ENCODE results near the gene SNAPC3. TPM values are rescaled to one million over a fixed set of nuclear protein-coding genes. Genes with fewer than 3 reads are reported as not detected.

The SNAPC3 gene
- total RNA-seq, 6 donors from 2014 or later, result 20.0 to 59.8 (median 24.3) TPM

DNA sequence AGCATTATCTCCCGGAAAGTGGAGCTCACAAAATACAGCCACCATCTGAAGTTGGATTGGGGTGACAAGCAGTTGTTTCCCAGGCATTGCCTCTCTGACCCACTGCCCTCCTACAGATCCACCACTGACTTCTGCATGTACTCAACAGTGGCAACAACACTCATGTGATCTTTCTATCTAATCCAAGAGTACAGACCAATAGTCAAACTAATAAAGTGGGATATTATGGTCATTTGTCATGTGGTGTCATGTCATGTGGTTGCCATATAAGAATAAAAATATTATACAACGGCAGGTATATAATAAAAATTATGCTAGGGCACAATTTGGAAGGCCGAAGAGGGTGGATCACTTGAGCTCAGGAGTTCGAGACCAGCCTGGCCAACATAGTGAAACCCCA, 33.0 kb upstream of the SNAPC3 start:
- ATAC-seq (ENCODE audit: low FRiP score in 2 of 2), result no peak

GRCh38 chr9:15390201-15390600, 32.5 kb upstream of the SNAPC3 start:
- Histone ChIP-seq H3K36me3 (no peaks in the 10 kb centered on the region), H3K27me3 (no peaks in the 10 kb centered on the region), H3K9me3 (no peaks in the 10 kb centered on the region), H3K4me3 (no peak overlapping the region), H3K4me1 (no peaks in the 10 kb centered on the region), H3K27ac (no peak overlapping the region)
- WGBS, 2 donors, result 71 to 80% methylated on average over 2 of the region's 2 CpGs
- DNase-seq (no peak), ATAC-seq (ENCODE audit: low FRiP score in 2 of 2) (no peak)
- TF ChIP-seq CTCF (IDR thresholded peaks at IDR 0.05) (no peak), POLR2A (IDR thresholded peaks at IDR 0.05) (no peak), POLR2AphosphoS5 (IDR thresholded peaks at IDR 0.05) (no peak), EP300 (IDR thresholded peaks at IDR 0.05) (no peak)

More for the DNA sequence above, 33.0 kb upstream of the SNAPC3 start:
- no peak for DNase-seq
- Histone ChIP-seq H3K36me3 (no peaks in the 10 kb centered on the region), H3K27me3 (no peaks in the 10 kb centered on the region), H3K27ac (no peak overlapping the region), H3K4me1 (no peaks in the 10 kb centered on the region), H3K4me3 (no peak overlapping the region), H3K9me3 (no peaks in the 10 kb centered on the region)
- WGBS, 2 donors, result 91 to 92% methylated on average over 4 of the region's 4 CpGs
- TF ChIP-seq CTCF (IDR thresholded peaks at IDR 0.05) (no peak), EP300 (IDR thresholded peaks at IDR 0.05) (no peak), POLR2AphosphoS5 (IDR thresholded peaks at IDR 0.05) (no peak), POLR2A (IDR thresholded peaks at IDR 0.05) (no peak)

DNA sequence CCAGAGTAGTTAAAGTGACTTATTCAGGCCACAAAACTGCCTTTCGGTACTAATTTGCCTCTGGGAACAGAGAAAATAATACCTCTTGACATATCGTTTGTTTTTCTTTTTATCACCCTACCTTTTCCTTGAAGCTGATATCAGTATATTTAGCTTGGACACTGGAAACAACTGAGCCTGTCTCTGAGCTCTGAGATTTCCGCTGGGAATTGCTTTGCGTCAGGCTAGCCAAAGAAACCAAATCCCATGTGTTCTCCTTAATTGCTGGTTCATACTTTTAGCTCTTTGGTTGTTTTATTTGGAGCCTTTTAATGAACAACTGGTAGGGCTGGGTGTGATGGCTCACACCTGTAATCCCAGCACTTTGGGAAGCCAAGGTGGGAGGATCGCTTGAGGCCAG, 30.3 kb upstream of the SNAPC3 start:
- no peak for ATAC-seq (ENCODE audit: low FRiP score in 2 of 2)
- Histone ChIP-seq H3K9me3 (no peaks in the 10 kb centered on the region), H3K4me1 (no peaks in the 10 kb centered on the region), H3K36me3 (no peaks in the 10 kb centered on the region), H3K4me3 (no peak overlapping the region), H3K27me3 (no peaks in the 10 kb centered on the region), H3K27ac (no peak overlapping the region)
- DNase-seq, result no peak
- 80 to 86% methylated on average over 5 of the region's 5 CpGs for WGBS, 2 donors
- no peak for TF ChIP-seq EP300 (IDR thresholded peaks at IDR 0.05)
- TF ChIP-seq POLR2A (IDR thresholded peaks at IDR 0.05), result no peak
- TF ChIP-seq CTCF (IDR thresholded peaks at IDR 0.05), result no peak
- TF ChIP-seq POLR2AphosphoS5 (IDR thresholded peaks at IDR 0.05), result no peak

- Histone ChIP-seq H3K27ac (no peak overlapping the region), H3K36me3 (no peaks in the 10 kb centered on the region), H3K4me1 (no peaks in the 10 kb centered on the region), H3K27me3 (no peaks in the 10 kb centered on the region), H3K4me3 (no peak overlapping the region), H3K9me3 (peaks cover 0 to 3% (median 0%) of the 10 kb centered on the region in 4 donors)
- TF ChIP-seq POLR2A (IDR thresholded peaks at IDR 0.05) (no peak), EP300 (IDR thresholded peaks at IDR 0.05) (no peak), CTCF (IDR thresholded peaks at IDR 0.05) (no peak)
- WGBS, 2 donors, result 56 to 61% methylated on average over 5 of the region's 5 CpGs
- DNase-seq (no peak), ATAC-seq (ENCODE audit: low FRiP score in 2 of 2) (no peak)
Measured at GRCh38 chr9:15400281-15400941, 22.3 kb upstream of the SNAPC3 start.

GRCh38 chr9:15401266-15401665, 21.4 kb upstream of the SNAPC3 start:
- H3K27ac ChIP-seq, result no peak overlapping the region
- no peak for DNase-seq
- no peak for ATAC-seq (ENCODE audit: low FRiP score in 2 of 2)

More at GRCh38 chr9:15401266-15401665, 21.4 kb upstream of the SNAPC3 start:
- TF ChIP-seq EP300 (IDR thresholded peaks at IDR 0.05), result no peak
- TF ChIP-seq CTCF (IDR thresholded peaks at IDR 0.05), result no peak
- no peak for TF ChIP-seq POLR2A (IDR thresholded peaks at IDR 0.05)
- TF ChIP-seq POLR2AphosphoS5 (IDR thresholded peaks at IDR 0.05), result no peak
- Histone ChIP-seq H3K9me3 (peaks cover 0 to 3% (median 0%) of the 10 kb centered on the region in 4 donors), H3K4me3 (no peak overlapping the region), H3K4me1 (no peaks in the 10 kb centered on the region), H3K27me3 (no peaks in the 10 kb centered on the region), H3K36me3 (no peaks in the 10 kb centered on the region)
- 55 to 57% methylated on average over 8 of the region's 8 CpGs for WGBS, 2 donors

All from upper lobe of left lung (tissue), 6 donors.